HL-60 (cell line): ENCODE results near the gene SEC16B.

Experiments used
- CTCF ChIP-seq: IDR thresholded peaks from one replicate; pipeline ENCODE4 v1.5.1; 2011; ENCODE audit warnings: low read length, control low read depth, inconsistent platforms; ENCODE audit not compliant: insufficient read depth
- GABPA ChIP-seq: IDR thresholded peaks from 2 replicates; pipeline ENCODE4 v1.6.1; 2012; ENCODE audit warnings: low read depth
- POLR2AphosphoS5 ChIP-seq: IDR thresholded peaks from 2 replicates; pipeline ENCODE4 v1.6.1; 2012; ENCODE audit warnings: low read depth
- REST ChIP-seq: IDR thresholded peaks from 2 replicates; pipeline ENCODE4 v1.6.1; 2012; ENCODE audit warnings: low read depth; ENCODE audit not compliant: insufficient replicate concordance
- SPI1 ChIP-seq: IDR thresholded peaks from 2 replicates; pipeline ENCODE4 v1.6.1; 2012; ENCODE audit warnings: low read depth, mild to moderate bottlenecking, borderline replicate concordance

- TF ChIP-seq POLR2AphosphoS5 (no peak), CTCF (no peak), REST (no peak), GABPA (no peak), SPI1 (no peak)
These were observed 29.1 kb upstream of the SEC16B start for GRCh38 chr1:177998696-177999631.
